NCI-H2196 treated with DMSO at 0.1 percent for 48 hours (cell line): ENCODE data around the gene GDF7.

Experiments
- DNase-seq: peaks from one replicate; lab custom pipeline; 2025; ENCODE audit not compliant: unreplicated experiment; lab: John Stamatoyannopoulos, UW

GDF7 gene

DNA sequence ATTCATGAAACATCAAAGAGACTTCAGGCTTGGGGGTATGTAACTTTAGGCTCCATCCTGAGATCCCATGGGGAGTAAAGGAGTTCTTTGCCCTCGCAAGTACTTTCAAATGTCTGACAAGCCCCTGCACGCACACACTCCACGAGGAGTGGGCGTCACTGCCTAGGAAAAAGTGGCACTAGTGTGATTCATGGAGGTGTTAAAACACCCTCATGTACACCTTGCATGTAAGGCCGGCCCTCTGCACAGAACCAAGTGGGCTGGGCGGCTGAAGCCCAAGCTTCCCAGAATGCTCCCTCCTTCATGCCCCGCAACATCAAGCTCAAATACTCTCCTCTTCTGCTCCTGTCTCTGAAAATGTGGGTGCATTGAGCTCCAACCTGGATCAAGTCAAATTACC is 23.9 kb upstream of the GDF7 start:
- no peak for DNase-seq

DNA sequence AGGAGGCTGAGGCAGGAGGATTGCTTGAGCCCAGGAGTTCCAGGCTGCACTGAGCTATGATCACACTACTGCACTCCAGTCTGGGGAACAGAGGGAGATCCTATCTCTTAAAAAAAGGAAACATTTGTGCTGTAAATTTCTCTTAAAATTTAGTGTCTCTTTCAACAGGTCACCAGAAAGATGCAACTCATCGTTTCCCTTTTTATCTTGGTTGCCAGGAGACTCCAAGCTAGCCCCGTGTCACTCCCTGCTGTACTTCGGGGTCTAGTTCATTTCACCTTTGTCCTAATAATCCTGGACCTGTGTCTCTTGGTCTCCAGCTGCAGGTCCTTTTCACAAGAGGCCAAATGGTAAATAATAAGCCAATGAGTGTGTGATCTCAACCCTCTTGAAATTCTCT is 23.1 kb upstream of the GDF7 start:
- no peak for DNase-seq

DNA sequence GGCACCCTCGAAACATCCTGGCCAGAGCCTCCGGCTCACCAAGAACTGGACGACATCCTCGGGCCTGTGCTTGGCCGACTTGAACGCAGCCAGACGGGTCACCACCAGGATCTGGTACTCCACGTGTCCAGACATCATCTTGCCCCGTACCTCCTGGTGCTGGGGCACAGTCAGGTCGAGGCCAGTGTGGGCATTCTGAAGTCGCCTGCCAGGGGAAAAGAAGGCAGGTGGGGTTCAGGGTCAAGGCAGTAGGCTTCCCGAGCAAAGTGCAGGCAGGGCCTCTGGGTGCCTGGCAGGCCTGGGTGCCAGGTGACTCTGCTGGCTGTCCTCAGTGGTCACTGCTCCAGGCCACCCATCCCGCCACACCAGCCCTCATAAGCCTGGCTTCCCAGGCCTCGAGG is 21.6 kb upstream of the GDF7 start:
- DNase-seq: no peak

DNA sequence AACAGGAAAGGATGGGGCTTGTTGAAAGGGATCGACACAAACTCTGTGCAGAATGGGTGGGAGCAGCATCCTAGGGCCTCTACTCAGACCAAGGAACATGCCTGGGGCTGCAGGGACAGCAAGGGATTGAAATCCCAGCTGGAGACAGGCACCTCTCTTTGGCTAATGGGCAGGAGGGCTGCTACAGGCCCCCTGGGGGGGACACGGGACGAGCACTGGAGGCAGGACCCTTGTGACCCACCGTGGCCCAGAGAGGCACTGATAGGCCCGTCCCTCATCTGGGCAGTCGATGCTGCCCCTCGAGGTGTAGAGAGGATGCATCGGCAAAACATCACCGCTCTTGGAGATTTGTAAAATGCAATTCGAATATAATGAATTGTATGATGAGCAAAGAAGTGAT is 21.2 kb upstream of the GDF7 start:
- no peak for DNase-seq

DNA sequence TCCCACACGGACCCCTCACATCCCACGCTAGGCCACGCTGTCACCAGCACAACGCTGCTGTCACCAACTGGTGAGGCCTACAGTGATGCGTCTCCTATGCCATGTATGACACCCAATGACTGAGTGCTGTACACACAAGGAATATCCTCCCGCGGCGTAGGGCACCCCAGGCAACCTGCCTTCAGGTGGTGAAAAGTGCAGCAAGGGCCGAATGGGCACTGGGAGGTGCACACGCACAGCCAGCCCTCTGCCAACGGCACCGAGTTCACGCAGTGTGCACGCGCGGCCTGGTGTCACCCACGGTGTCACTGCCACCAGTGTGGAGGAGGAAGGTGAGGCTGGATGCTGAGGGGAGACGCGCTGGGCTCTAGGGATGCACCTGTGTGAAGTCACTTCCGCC is 20.5 kb upstream of the GDF7 start:
- DNase-seq: no peak

DNA sequence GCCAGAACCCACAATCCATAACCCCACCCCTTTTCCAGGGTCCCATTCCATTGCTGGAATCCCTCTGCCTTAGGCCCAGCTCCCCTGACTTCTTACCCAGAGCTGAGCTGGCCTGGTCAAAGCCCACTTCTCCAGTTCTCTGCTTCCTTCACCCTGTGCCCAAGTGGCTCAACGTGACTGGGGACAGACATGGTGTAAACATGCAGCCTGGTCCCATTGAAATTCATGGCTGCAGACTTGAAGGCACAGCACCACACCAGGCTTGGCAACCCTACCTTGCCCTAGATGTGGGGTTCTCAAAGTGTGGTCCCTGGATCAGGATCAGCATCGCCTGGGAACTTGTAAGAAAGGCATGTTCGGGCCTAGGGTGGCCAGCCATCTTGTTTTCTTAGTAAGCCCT is 19.7 kb upstream of the GDF7 start:
- DNase-seq: no peak

DNA sequence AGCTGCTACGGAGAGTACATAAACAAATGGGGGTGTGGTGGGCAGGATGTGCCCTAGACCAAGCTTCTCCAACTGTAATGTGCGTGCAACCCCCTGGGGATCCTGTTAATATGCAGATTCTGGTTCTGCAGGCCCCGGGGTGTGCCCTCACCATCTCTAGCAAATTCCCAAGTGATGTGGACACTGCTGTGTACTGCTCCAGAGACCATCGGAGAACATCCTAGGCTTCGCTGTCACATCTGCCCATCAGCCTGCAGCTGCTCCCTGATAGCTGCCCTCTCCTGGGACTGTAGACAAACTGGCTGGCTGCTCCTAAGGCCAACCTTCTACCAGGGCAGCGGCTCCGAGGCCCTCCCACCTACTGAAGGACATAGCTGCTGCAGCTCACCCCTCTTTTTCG is 19.2 kb upstream of the GDF7 start:
- DNase-seq: no peak

DNA sequence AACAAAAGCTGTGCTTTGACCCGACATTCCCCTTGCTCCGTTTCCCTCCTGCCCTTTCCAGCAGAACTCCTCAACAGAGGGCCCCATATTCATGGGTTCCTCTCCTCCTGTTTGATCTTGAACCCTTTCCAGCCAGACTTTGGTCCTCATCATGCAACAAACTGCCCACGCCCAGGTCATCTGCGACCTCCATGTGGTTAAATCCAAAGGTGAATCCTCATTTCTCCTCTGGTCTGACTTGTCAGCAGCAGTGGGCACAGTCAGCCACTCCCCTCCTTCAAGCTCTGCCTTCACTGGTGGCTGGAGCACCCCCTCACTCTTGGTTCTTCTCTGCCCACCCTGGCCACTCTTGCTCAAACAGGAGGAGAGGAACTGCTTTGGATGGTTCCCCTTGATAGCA is 18.7 kb upstream of the GDF7 start:
- no peak for DNase-seq

DNA sequence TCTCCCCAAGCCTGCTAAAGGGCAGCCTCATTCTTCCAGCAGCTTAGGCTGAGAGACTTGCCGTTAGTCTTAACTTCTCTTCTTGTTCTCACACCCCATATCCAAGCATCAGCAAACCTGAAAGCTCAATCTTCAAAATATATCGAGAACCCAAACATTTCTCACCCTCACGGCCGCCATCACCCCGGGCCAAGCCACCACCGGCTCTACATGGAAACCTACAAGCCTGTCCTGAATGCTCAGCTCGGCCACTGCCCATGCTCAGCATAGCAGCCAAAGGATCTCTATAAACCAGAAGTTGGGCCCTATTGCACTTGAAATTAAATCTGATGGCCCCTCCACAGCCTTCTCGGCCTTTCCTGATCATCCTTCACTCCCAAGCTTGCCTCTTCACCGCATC is 18.1 kb upstream of the GDF7 start:
- no peak for DNase-seq

DNA sequence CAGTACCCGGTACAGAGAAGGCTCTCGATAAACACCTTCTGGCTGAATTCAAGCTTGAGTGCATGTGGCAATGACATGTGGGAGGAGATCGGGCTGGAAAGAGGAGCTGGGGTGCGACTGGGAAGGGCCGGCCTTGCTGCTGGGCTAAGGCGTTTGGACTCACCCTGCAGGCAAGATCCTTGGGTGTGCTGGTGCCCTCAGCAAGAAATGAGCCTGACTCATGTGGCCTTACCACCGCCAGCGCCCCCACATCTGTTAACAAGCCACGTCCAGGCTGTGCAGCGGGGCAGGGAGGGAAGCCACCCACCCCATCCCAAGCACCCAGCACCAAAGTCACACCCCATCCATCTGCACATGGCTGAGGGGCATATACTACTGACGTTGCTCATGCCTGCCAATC is 17.4 kb upstream of the GDF7 start:
- DNase-seq: no peak

DNA sequence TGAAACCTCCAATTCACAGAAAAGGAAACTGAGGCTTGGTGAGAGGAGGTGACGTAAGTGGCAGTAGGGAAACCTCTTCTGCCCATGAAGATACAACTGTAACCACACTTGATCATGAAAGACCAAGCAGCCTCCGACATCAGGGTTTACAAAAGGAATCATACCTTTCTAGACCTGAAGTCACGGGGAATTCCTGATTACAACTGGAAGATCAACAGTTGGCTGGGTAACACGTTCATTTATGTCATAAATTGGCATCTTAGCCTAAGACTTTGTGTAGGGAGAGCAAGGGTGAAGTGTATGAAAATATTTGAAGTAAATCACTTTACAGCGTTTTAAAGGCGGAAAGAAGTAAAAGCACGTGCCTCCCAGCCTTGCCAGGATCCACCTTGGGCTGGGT is 17.0 kb upstream of the GDF7 start:
- DNase-seq: no peak

DNA sequence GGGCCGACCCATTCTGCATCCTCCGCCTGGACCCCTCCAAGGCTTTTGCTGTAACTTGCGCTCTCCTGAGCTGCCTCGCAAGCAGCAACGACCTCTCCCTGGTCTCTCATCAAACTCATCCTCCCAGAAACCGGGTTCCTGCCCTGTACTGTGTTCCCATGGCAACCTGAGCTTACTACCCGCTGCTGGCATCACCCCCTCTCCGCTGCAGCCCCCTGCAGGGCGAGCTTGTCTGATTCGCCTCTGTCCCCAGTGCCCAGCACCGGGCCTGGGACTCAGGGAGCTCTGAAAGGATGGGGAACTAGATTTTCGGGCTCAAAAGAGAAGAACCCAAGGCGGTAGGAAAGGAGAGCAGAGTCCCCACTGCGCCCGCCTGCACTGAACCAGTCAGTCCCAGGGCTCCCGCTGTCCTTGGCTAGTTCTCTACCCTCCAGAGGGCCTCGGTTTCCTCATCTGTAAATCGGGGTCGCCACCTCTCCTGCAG is 16.5 kb upstream of the GDF7 start:
- no peak for DNase-seq

DNA sequence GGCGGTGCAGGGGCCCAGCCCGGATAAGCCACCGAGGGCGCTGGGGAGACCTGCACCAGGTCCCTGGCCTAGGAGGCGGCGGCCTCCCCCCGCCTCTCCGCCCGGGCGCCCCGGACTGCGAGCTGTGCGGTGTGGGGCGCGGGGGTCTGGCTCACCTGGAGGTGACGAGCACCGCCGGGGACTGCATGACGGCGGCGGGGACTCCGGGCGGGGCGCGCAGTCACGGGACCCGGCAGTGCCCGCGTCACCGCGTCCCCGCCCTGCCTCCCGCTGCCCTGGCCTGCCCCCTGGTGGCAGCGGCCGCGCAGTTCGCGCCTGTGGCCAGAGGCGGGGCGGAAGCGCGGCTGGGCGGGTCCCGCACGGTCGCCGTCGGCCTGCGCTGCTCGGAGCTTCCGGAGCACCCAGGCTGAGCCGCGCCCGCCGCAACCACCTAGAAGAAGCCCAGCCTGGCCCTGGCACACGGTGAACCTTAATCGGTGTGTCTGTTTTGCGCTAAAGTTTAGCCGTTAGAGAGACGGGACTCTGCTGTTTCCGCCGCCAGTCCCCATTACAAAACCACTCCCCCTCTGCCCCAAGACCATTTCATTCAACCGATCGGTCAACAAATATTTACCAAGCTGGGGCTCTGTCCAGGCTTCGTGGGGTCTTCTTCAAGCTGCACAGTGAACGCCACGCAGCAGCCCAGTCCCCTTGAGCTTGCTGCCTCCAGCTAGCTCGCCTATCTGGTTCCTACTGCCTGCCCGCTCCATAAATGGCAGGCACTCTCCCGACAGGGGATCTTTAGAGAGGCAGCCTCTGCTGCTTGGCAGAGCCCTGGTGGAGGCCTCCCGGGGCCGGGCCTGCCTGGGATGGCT is 15.8 kb upstream of the GDF7 start, which contains the start of gene HS1BP3:
HS1BP3 (minus strand) TSS at position 222 of the 854 bp plus-strand sequence; CDS start at position 187, 35 bp downstream.
- DNase-seq: peak; percentile 52

DNA sequence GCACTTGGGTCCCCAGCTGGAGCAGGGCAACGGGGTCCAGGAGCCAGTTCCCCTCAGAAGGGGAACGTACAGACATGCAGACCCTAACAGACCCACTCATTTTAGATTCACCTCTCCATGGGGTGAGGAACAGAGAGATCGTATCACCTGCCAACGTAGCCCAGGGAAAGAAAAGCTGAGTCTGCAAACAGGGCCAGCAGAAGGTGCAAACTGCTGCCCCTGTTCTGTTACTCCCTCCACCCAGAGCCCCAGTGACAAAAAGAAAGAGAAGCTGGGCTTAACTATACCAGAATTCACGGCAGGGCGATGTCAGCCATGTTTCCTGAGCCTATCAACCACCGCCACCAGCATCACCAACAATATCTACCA is 15.2 kb upstream of the GDF7 start:
- no peak for DNase-seq

DNA sequence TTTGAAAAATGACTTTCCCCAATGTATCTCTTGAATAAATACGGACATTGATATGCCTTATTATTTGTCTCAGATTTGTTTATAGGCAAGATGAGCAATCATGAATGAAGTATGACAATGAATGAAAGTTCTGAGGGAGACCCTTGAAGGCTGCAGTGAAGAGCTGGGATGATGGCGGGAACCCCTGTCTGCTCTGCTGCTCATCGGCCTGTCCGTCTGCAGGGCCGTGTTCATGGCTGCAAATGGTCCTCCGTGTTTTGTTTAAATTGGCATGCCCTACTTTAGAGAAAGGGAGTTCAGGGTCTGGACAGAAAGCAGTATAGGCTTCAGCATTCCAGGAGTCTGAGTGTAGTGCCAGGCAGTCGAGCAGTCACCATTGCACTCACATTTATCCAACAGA is 14.8 kb upstream of the GDF7 start:
- DNase-seq: no peak

DNA sequence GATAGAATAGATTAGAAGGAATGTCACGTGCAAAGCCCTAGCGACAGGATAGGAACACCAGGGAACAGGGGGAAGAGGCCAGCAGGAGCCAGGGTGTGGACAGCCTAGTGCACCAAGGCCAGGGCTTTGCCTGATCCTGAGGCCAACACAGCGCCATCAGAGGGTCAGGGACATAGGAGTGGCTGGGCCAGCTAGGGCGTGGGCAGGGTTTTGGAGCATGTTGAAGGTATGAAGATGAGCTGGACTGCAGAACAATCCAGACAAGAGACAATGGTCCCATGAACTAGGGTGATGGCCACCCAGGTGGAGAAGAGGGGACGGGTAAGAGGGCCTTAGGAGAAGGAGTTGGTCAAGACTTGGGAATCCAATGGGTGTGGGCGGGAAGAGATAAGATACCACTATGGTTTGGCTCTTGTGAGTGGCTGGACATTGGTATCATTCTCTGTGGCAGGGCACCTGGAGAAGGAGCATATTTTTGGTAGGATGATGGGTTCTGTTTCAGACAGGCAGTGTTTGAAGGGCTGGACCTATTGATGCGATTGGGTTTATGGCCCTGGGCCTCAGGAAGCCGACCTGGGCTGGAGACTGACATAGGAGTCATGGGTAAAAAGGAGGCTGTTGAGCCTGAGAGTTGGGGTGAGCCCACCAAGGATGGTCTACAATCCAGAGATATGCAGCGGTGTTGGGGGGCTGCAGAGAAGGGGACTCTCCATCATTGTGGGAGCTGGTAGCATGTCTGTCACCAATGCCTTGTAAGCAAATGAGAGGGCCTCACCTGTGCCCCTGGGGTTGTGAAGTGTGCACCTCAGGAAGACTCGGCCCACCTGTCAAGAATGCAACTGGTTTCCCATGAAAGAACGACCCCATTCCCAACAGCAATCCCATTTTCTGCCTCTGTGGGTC is 14.0 kb upstream of the GDF7 start:
- no peak for DNase-seq

DNA sequence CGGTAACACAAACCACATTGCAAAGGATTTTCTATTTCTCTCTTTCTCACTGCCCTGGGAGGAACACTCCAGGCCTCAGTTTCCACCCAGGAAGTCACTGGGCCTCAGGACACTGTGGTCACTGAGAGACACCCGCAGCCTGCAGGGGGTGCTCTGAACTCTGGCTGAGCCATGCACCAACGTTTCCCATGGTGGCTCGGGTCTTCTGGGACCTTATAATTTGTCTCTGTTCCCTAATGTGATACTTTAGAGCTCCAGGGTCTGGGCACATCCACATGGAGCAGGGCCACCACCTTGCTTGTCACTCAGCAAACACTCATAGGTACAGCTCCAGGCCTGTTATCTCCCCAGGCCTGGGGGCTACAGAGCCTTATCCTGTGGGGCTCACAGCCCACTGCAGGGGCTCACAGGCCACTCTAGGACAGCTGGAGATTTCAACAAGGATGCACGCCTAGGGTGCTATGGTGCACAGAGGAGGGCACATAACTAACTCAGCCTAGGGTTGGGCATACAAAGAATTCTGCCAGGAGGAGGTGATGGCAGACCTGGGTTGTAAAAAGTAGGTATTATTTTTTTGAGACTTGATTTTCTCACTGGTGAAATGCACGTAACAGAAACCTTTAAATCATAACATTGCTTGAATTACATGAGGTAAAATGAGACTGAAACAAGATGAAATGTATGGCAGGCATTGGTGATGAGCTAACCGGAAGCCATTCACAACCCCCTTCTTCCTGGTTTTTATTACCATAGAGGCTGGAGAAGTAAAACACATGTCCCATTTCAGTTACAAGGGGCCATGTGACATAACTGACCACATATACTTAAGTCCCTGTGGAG is 13.0 kb upstream of the GDF7 start:
- DNase-seq: no peak

DNA sequence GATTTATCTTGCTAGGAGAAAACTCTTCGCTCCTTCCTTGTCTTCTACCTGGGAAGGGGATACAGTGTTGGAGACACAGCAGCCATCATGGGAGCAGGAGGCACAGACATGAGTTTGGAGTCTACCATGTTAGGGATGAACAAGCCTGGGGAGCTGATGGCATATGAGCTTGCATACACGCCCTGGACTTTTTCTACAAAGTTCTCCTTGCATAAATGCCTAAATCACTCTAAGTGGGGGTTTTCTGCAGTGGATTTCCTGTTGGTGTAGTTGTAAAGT is 12.5 kb upstream of the GDF7 start:
- no peak for DNase-seq

DNA sequence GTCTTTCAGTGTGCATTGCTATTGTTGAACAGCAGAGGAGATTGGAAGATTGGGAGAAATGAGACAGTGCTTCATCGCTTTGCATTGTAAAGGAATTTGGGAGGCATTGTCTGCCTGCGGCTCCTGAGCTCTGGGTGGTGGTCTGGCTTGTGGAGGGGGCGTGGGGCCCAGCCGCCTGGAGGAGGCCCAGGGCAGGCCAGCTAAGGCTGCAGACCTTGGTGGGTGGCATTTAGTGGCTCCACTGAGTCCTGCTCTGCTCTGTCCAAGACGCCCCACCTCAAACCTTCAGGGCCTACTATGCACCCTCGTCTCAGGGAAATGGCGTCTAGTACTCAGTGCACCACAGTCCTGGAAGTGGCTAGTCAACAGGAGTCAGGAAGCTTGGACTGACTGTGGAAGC is 10.4 kb upstream of the GDF7 start:
- no peak for DNase-seq

DNA sequence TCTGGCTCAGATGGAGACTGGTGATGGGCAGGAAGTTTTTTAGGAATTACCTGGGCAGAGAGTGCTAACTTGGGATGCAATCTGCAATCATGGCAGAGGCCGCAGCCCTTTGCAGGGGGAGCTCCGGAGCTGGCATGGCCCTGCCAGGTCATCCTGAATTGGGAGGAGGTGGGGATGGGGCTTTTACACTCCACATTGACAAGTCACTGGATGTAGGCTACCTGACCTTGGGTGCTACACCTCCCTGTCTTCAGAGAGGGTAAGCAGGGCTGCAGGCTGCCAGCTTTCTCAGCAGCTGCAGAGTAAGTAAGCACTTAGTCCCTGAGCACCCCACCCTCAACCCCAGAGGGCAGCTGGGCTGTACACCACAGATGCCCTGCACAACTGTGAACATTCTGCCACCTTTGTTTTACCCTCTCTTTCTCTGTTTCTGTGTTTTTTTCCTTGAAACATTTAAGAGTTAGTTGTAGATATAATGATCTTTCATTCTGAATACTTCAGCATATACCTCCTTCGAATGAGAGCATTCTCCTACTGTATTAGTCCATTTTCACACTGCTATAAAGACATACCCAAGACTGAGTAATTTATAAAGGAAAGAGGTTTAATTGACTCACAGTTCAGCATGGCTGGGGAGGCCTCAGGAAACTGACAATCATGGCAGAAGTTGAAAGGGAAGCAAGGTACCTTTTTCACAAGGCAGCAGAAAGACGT is 9.3 kb upstream of the GDF7 start:
- no peak for DNase-seq
